GM12891 (cell line): ENCODE data around the gene AFF3.
"Not testable (repeated sequence)": the region's sequence is repeated elsewhere in the genome, so short reads cannot be mapped to it uniquely, and the experiment has no call there.

Source experiments
- POLR2A ChIP-seq: IDR thresholded peaks from 2 replicates; pipeline ENCODE4 v1.6.1; 2011; ENCODE audit warnings: low read depth, low read length, control low read depth
- POLR2AphosphoS5 ChIP-seq: IDR thresholded peaks from 2 replicates; pipeline ENCODE4 v1.6.1; 2011; ENCODE audit warnings: low read depth, low read length, control low read depth
- POU2F2 ChIP-seq: IDR thresholded peaks from 2 replicates; pipeline ENCODE4 v1.6.1; 2011; ENCODE audit warnings: low read depth, mild to moderate bottlenecking, control low read depth, low read length, moderate library complexity
- SPI1 ChIP-seq: IDR thresholded peaks from 2 replicates; pipeline ENCODE4 v1.6.1; 2011; ENCODE audit warnings: low read depth, low read length, control low read depth
- TAF1 ChIP-seq: IDR thresholded peaks from 2 replicates; pipeline ENCODE4 v1.6.1; 2011; ENCODE audit warnings: low read depth, low read length, control low read depth

DNA sequence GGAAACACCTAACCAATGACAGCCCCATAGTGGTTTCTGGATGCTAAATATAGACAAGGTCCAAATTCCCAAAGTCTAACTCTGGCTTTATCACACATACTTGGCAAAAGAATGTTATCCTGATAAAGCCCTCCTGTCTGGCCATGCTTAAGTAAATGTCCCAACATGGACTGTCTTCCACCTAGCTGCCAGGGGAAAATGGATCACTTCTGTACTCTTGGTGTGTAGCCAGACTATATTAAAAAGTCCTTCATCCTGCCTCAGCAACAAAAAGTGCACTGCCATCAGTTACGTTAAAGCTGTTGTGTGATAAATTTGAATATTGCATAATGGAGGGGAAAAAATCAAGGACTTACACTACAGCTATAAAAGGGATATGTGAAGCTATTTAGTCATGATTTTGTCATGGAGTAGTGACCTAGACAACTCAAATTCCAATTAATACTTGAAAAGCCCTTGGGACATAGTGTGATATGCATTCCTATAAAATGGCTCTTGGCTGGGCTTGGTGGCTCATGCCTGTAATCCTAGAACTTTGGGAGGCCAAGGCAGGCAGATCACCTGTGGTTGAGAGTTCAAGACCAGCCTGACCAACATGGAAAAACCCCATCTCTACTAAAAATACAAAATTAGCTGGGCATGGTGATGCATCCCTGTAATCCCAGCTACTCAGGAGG lies 60.0 kb downstream of the AFF3 start:
- TF ChIP-seq POLR2A, SPI1, TAF1, POLR2AphosphoS5, POU2F2: not testable (repeated sequence)
